Activated gamma-delta T cell treated with anti-CD3 and anti-CD28 coated beads, Interleukin-2, amount 50 U/mL, for 16 hours (primary cell): ENCODE measurements around the gene CLIP1.
"Not testable (repeated sequence)": the region's sequence is repeated elsewhere in the genome, so short reads cannot be mapped to it uniquely, and the experiment has no call there.

Source experiments
- DNase-seq: peaks from one replicate; pipeline ENCODE4 v3.0.0-alpha.2; 2020; ENCODE audit warnings: low read depth

Gene CLIP1

GRCh38 chr12:122421821-122422729, at the start of gene CLIP1:
Gene CLIP1 (minus strand): TSS chr12:122422669. CDS start chr12:122380452, 42,217 bp downstream.
- DNase-seq, result peak; percentile 31

- DNase-seq, result no peak
Measured at GRCh38 chr12:122471324-122472226, 49.1 kb upstream of the CLIP1 start.

GRCh38 chr12:122470576-122470975, 48.1 kb upstream of the CLIP1 start:
- not testable (repeated sequence) for DNase-seq

GRCh38 chr12:122469856-122470255, 47.4 kb upstream of the CLIP1 start:
- not testable (repeated sequence) for DNase-seq

GRCh38 chr12:122467983-122468382, 45.5 kb upstream of the CLIP1 start:
- DNase-seq, result no peak

GRCh38 chr12:122464317-122465042, 42.0 kb upstream of the CLIP1 start:
- not testable (repeated sequence) for DNase-seq

- no peak for DNase-seq
Measured at GRCh38 chr12:122460641-122461040, 38.2 kb upstream of the CLIP1 start.

- DNase-seq, result no peak
Measured at GRCh38 chr12:122460061-122460460, 37.6 kb upstream of the CLIP1 start.

- no peak for DNase-seq
Measured at GRCh38 chr12:122459211-122459610, 36.7 kb upstream of the CLIP1 start.

- no peak for DNase-seq
Measured at GRCh38 chr12:122458105-122459035, 35.9 kb upstream of the CLIP1 start.

- DNase-seq, result no peak
Measured at GRCh38 chr12:122457627-122458026, 35.2 kb upstream of the CLIP1 start.

- no peak for DNase-seq
Measured at GRCh38 chr12:122454739-122455138, 32.3 kb upstream of the CLIP1 start.

GRCh38 chr12:122454250-122454721, 31.8 kb upstream of the CLIP1 start:
- no peak for DNase-seq

- DNase-seq, result no peak
Measured at GRCh38 chr12:122452701-122453285, 30.3 kb upstream of the CLIP1 start.

GRCh38 chr12:122449317-122449716, 26.8 kb upstream of the CLIP1 start:
- no peak for DNase-seq

GRCh38 chr12:122447825-122448224, 25.4 kb upstream of the CLIP1 start:
- not testable (repeated sequence) for DNase-seq

GRCh38 chr12:122446390-122446789, 23.9 kb upstream of the CLIP1 start:
- DNase-seq, result not testable (repeated sequence)

- not testable (repeated sequence) for DNase-seq
Measured at GRCh38 chr12:122444071-122444470, 21.6 kb upstream of the CLIP1 start.

- not testable (repeated sequence) for DNase-seq
Measured at GRCh38 chr12:122438822-122439221, 16.4 kb upstream of the CLIP1 start.

GRCh38 chr12:122437656-122438121, 15.2 kb upstream of the CLIP1 start:
- no peak for DNase-seq
